IMR-90 (cell line): ENCODE results near the gene DNAJC5G. TPM values are rescaled to one million over a fixed set of nuclear protein-coding genes. Genes with fewer than 3 reads are reported as not detected.
"Not testable (repeated sequence)": the region's sequence is repeated elsewhere in the genome, so short reads cannot be mapped to it uniquely, and the experiment has no call there.

Source experiments
- ATAC-seq: fragments of 200-7000 bp; cut with Tn5 transposase; 2 replicates; pipeline ENCODE4 v1.9.1; 2020; ENCODE audit warnings: low read depth, mild to moderate bottlenecking, moderate library complexity
- BruUV-seq: library from RNA; stranded (reverse); fragments of 400-500 nt; replicated peaks from 2 replicates; lab custom pipeline; 2021; lab: Mats Ljungman, UMichigan
- CTCF ChIA-PET: fragments of 300-600 bp; formaldehyde crosslinking; extraction: SDS; loops from one replicate; lab custom pipeline; 2021; ENCODE audit warnings: antibody characterized with exemption; lab: Yijun Ruan, JAX
- POLR2A ChIA-PET: fragments of 300-600 bp; sonication (Branson Sonifier 250); formaldehyde crosslinking; loops from one replicate; lab custom pipeline; 2022; ENCODE audit warnings: antibody characterized with exemption; ENCODE audit not compliant: unreplicated experiment; lab: Charles Lee
- DNase-seq: peaks from one replicate; pipeline ENCODE4 v3.0.0; 2013
- H2AFZ ChIP-seq: replicated peaks from 2 replicates; pipeline ENCODE3; 2013; ENCODE audit warnings: low read length, mild to moderate bottlenecking; ENCODE audit not compliant: poor library complexity
- H2AK5ac ChIP-seq: 2 replicates; pipeline ENCODE4 v1.6.1; 2013; ENCODE audit warnings: low read depth, low read length, inconsistent platforms
- H2AK9ac ChIP-seq: replicated peaks from 2 replicates; pipeline ENCODE3; 2013; ENCODE audit warnings: mild to moderate bottlenecking, low read depth, low read length, moderate library complexity; ENCODE audit not compliant: poor library complexity
- H2BK120ac ChIP-seq: 2 replicates; pipeline ENCODE4 v1.6.1; 2013; ENCODE audit warnings: low read depth, low read length, inconsistent platforms
- H2BK15ac ChIP-seq: 3 replicates; pipeline ENCODE4 v1.6.1; 2013; ENCODE audit warnings: low read depth, low read length, inconsistent platforms
- H2BK20ac ChIP-seq: 2 replicates; pipeline ENCODE4 v1.6.1; 2013; ENCODE audit warnings: low read depth, mild to moderate bottlenecking, inconsistent platforms, low read length, moderate library complexity
- H2BK5ac ChIP-seq: 2 replicates; pipeline ENCODE4 v1.6.1; 2013; ENCODE audit warnings: mild to moderate bottlenecking, low read depth, low read length, inconsistent platforms; ENCODE audit not compliant: poor library complexity, severe bottlenecking
- H3K14ac ChIP-seq: replicated peaks from 2 replicates; pipeline ENCODE4 v1.6.1; 2013; ENCODE audit warnings: low read depth, low read length, inconsistent platforms
- H3K18ac ChIP-seq: 2 replicates; pipeline ENCODE4 v1.6.1; 2013; ENCODE audit warnings: low read depth, low read length, control low read depth
- H3K23ac ChIP-seq: 2 replicates; pipeline ENCODE4 v1.6.1; 2013; ENCODE audit warnings: low read depth, low read length, inconsistent platforms
- H3K27ac ChIP-seq: 2 replicates; pipeline ENCODE4 v1.5.1; 2013; ENCODE audit warnings: mild to moderate bottlenecking, control low read depth, low read length; ENCODE audit not compliant: insufficient read depth
- H3K27me3 ChIP-seq: 2 replicates; pipeline ENCODE4 v1.6.1; 2013; ENCODE audit warnings: low read length; ENCODE audit not compliant: control insufficient read depth, insufficient read depth
- H3K36me3 ChIP-seq: 2 replicates; pipeline ENCODE4 v1.6.1; 2013; ENCODE audit warnings: low read length, mixed read lengths; ENCODE audit not compliant: control insufficient read depth, insufficient read depth
- H3K4ac ChIP-seq: 2 replicates; pipeline ENCODE4 v1.6.1; 2013; ENCODE audit warnings: low read depth, low read length, inconsistent platforms
- H3K4me1 ChIP-seq: 2 replicates; pipeline ENCODE4 v1.6.1; 2013; ENCODE audit warnings: low read length, mixed read lengths; ENCODE audit not compliant: control insufficient read depth, insufficient read depth
- H3K4me2 ChIP-seq: 2 replicates; pipeline ENCODE4 v1.6.1; 2013; ENCODE audit warnings: low read depth, mild to moderate bottlenecking, control low read depth, low read length, moderate library complexity
- H3K4me3 ChIP-seq: 2 replicates; pipeline ENCODE4 v1.5.1; 2013; ENCODE audit warnings: low read depth, mild to moderate bottlenecking, control low read depth, low read length, moderate library complexity; ENCODE audit not compliant: insufficient read depth
- H3K56ac ChIP-seq: 2 replicates; pipeline ENCODE4 v1.6.1; 2013; ENCODE audit warnings: low read length, inconsistent platforms; ENCODE audit not compliant: insufficient read depth; ENCODE audit errors: extremely low read depth
- H3K79me1 ChIP-seq, 2 experiments: 2 replicates each; pipeline ENCODE4 v1.6.1; 2013; ENCODE audit warnings: low read length in 2 of 2, inconsistent platforms in 1 of 2, low read depth in 1 of 2
- H3K9ac ChIP-seq: 2 replicates; pipeline ENCODE4 v1.6.1; 2013; ENCODE audit warnings: low read depth, low read length, control low read depth
- H3K9me1 ChIP-seq: 2 replicates; pipeline ENCODE4 v1.6.1; 2013; ENCODE audit warnings: low read length, inconsistent platforms; ENCODE audit not compliant: insufficient read depth
- H3K9me3 ChIP-seq: 2 replicates; pipeline ENCODE4 v1.6.1; 2013; ENCODE audit warnings: low read length; ENCODE audit not compliant: control insufficient read depth, insufficient read depth
- H4K20me1 ChIP-seq: 2 replicates; pipeline ENCODE4 v1.6.1; 2013; ENCODE audit warnings: low read length, inconsistent platforms; ENCODE audit not compliant: insufficient read depth
- H4K5ac ChIP-seq: 2 replicates; pipeline ENCODE4 v1.6.1; 2013; ENCODE audit warnings: mild to moderate bottlenecking, low read depth, low read length, control low read depth
- H4K8ac ChIP-seq, 2 experiments: 2 replicates each; pipeline ENCODE4 v1.6.1; 2013; ENCODE audit warnings: low read depth in 2 of 2, low read length in 2 of 2, control low read depth in 1 of 2, inconsistent platforms in 1 of 2
- H4K91ac ChIP-seq: 2 replicates; pipeline ENCODE4 v1.6.1; 2013; ENCODE audit warnings: low read depth, low read length, inconsistent platforms; ENCODE audit not compliant: insufficient read depth
- WGBS, 2 experiments: methylation state at CpG; one replicate each; pipeline versions ENCODE4 v1.1.5 to v1.1.7; 2013; ENCODE audit warnings: missing lambda C conversion rate in 2 of 2; ENCODE audit not compliant: insufficient read length in 1 of 2; ENCODE audit errors: extremely low coverage in 2 of 2; 5-methylcytosine and 5-hydroxymethylcytosine counted together
- dilution Hi-C: fragments of 300-500 bp; cut with HindIII; formaldehyde crosslinking; loops from one replicate; pipeline ENCODE4 v1.14.3; 2018; ENCODE audit warnings: low sequenced_read_pairs; ENCODE audit not compliant: unreplicated experiment
- in situ Hi-C: fragments of 300-500 bp; cut with MboI; formaldehyde crosslinking; loops from 3 replicates; pipeline ENCODE4 v1.14.3; 2019; ENCODE audit warnings: low sequenced_read_pairs, inconsistent platforms, mixed read lengths
- intact Hi-C: fragments of 100-400 bp; cut with micrococcal nuclease; formaldehyde crosslinking; loops from 2 replicates; pipeline ENCODE4 v1.10.0; 2022
- polyA plus RNA-seq, 3 experiments: library from polyadenylated mRNA; depleted of rRNA; stranded (reverse); fragments of >200 nt; gene quantifications; 2 replicates each; pipeline ENCODE4 v1.2.3, GENCODE V29; 2012; ENCODE audit warnings: low replicate concordance in 1 of 3
- total RNA-seq: library from RNA; depleted of rRNA; stranded (reverse); fragments of >200 nt; gene quantifications from 2 replicates; pipeline ENCODE4 v1.2.3, GENCODE V29; 2012

The DNAJC5G gene
- total and polyA plus RNA-seq, 2 of the 4 experiments (the other 2 are of a cell fraction) = not detected

DNA sequence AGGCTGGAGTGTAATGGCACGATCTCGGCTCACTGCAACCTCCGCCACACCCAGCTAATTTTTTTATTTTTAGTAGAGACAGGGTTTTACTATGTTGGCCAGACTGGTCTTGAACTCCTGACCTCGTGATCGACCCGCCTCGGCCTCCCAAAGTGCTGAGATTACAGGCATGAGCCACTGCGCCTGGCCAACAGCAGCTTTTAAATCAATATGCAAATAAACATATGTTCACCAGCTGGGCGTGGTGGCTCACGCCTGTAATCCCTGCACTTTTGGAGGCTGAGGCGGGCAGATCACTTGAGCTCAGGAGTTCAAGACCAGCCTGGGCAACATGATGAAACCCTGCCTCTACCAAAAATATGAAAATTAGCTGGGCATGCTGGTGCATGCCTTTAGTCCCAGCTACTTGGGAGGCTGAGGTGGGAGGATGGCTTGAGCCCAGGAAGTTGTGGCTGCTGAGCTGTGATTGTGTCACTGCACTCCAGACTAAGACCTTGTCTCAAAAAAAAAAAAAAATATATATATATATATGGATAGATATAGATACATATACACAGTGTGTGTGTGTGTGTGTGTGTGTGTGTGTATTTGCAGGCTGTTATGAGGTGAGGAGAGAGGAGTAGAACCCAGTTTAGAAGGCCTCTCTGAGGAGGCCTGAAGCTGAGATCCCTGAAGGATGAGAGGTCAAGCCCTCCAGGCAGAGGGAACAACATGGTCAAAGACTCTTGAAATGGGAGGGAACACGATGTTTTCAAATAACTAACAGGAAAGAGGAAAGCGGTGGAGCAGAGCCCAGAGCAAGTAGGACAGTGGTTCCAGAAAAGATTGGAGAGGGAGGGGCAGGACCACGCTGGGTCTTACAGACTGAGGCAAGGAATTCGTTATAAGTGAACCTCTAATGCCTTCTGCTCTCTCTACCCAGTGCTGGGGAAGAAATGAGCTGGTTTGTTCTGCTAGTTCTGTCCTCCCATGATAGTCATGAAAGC, 2.4 kb upstream of the DNAJC5G start:
- H4K20me1 ChIP-seq, H3K14ac ChIP-seq, H4K5ac ChIP-seq, H3K4me2 ChIP-seq, H4K91ac ChIP-seq, in situ Hi-C loops, H2AK9ac ChIP-seq, H3K4me1 ChIP-seq, H3K23ac ChIP-seq, ATAC-seq, H2BK15ac ChIP-seq, H3K9ac ChIP-seq, H3K36me3 ChIP-seq, H3K56ac ChIP-seq, H3K4ac ChIP-seq, DNase-seq, H3K79me1 ChIP-seq, H2BK20ac ChIP-seq, H3K9me1 ChIP-seq, H2BK120ac ChIP-seq, BruUV-seq, H3K27ac ChIP-seq, H3K9me3 ChIP-seq, H2AK5ac ChIP-seq, H2AFZ ChIP-seq, H4K8ac ChIP-seq, H3K18ac ChIP-seq, H3K4me3 ChIP-seq, H2BK5ac ChIP-seq, dilution Hi-C loops, intact Hi-C loops: not testable (repeated sequence)
- CTCF ChIA-PET = interaction anchor here (0.6 to 1.9 kb wide), 3 partner anchors 8 to 31 kb away, joined by 4 to 7 read pairs (median 5); no protein-coding TSS in a partner anchor
- POLR2A ChIA-PET = interaction anchor here (0.6 to 0.7 kb wide), 2 partner anchors 28 to 208 kb away, joined by 3 to 20 read pairs; no protein-coding TSS in a partner anchor
- WGBS, 2 experiments = 78% methylated on average over 9 of the region's 15 CpGs; no CpG with 5 or more reads in 1 of the 2 experiments
- H3K27me3 ChIP-seq = peaks cover 44% of the 10 kb centered on the region
